SK-N-SH treated with all-trans-retinoic acid at 6 μM for 48 hours (cell line): Measurements from ENCODE around the gene STUM.

Source experiments
- ARNTL ChIP-seq: fragments of 450-650 bp; formaldehyde crosslinking; IDR thresholded peaks from 2 replicates; pipeline ENCODE4 v1.5.0; 2020; ENCODE audit warnings: low read depth, mild to moderate bottlenecking, moderate library complexity, borderline replicate concordance
- BACH2 ChIP-seq: fragments of 250-450 bp; sonication (Bioruptor Pico); IDR thresholded peaks from 2 replicates; pipeline ENCODE4 v1.9.0; 2021; ENCODE audit warnings: mild to moderate bottlenecking, borderline replicate concordance
- ESRRG ChIP-seq: fragments of 250-450 bp; sonication (Bioruptor Pico); IDR thresholded peaks from 2 replicates; pipeline ENCODE4 v1.6.1; 2021; ENCODE audit warnings: mild to moderate bottlenecking
- ISL1 ChIP-seq: fragments of 250-450 bp; sonication (Bioruptor Pico); IDR thresholded peaks from 2 replicates; pipeline ENCODE4 v2.1.2; 2022; ENCODE audit warnings: mild to moderate bottlenecking, moderate library complexity
- RARB ChIP-seq: fragments of 250-450 bp; sonication (Bioruptor Pico); IDR thresholded peaks from 2 replicates; pipeline ENCODE4 v1.8.0; 2021; ENCODE audit warnings: mild to moderate bottlenecking, moderate library complexity
- SNAI2 ChIP-seq: fragments of 250-450 bp; sonication (Bioruptor Pico); IDR thresholded peaks from 2 replicates; pipeline ENCODE4 v1.5.0; 2020; ENCODE audit warnings: mild to moderate bottlenecking, moderate library complexity
- ZC3H10 ChIP-seq: fragments of 250-450 bp; sonication (Bioruptor Pico); IDR thresholded peaks from 2 replicates; pipeline ENCODE4 v1.5.1; 2021; ENCODE audit warnings: mild to moderate bottlenecking, moderate library complexity
- ZFP3 ChIP-seq: fragments of 250-450 bp; sonication (Bioruptor Pico); IDR thresholded peaks from 2 replicates; pipeline ENCODE4 v1.5.0; 2020; ENCODE audit warnings: mild to moderate bottlenecking, moderate library complexity
- ZFP30 ChIP-seq: fragments of 450-650 bp; formaldehyde crosslinking; IDR thresholded peaks from 2 replicates; pipeline ENCODE4 v1.5.0; 2022; ENCODE audit warnings: mild to moderate bottlenecking, moderate library complexity

GRCh38 chr1:226512076-226512728, 36.4 kb upstream of the STUM start:
- TF ChIP-seq SNAI2 (CRISPR knock-in tag) (no peak), ESRRG (CRISPR knock-in tag) (no peak), ZFP3 (CRISPR knock-in tag) (no peak), RARB (CRISPR knock-in tag) (no peak), ARNTL (CRISPR knock-in tag) (no peak), ISL1 (CRISPR knock-in tag) (no peak), ZFP30 (CRISPR knock-in tag) (no peak), ZC3H10 (CRISPR knock-in tag) (no peak), BACH2 (no peak)
